ENCODE measurements around the gene AIG1.

DNA sequence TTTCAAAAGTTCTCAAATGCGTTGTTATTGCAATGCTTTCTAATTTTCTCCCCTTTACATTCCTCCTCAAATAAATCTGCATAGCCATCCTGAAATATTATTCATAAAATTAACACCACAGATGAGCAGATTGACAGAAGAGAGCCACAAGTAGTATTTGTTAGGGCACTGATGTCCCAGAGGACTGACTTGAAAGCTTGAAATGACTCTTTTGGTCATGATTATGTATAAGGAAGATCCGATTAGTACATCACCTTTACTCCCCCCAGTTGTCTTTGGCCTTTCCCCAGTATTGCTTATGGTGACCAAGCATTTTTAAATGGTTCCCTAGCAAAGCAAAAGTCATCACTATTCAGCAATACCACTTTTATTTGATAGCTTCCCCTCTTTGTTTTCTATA, 202.2 kb downstream of the AIG1 start:
- TF ChIP-seq POLR2A (IDR thresholded peaks at IDR 0.05), result no peak
- TF ChIP-seq, protein P1, sequence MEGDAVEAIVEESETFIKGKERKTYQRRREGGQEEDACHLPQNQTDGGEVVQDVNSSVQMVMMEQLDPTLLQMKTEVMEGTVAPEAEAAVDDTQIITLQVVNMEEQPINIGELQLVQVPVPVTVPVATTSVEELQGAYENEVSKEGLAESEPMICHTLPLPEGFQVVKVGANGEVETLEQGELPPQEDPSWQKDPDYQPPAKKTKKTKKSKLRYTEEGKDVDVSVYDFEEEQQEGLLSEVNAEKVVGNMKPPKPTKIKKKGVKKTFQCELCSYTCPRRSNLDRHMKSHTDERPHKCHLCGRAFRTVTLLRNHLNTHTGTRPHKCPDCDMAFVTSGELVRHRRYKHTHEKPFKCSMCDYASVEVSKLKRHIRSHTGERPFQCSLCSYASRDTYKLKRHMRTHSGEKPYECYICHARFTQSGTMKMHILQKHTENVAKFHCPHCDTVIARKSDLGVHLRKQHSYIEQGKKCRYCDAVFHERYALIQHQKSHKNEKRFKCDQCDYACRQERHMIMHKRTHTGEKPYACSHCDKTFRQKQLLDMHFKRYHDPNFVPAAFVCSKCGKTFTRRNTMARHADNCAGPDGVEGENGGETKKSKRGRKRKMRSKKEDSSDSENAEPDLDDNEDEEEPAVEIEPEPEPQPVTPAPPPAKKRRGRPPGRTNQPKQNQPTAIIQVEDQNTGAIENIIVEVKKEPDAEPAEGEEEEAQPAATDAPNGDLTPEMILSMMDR (IDR thresholded peaks at IDR 0.05), result no peak
